ENCODE data around the gene WDR87. TPM values are rescaled to one million over a fixed set of nuclear protein-coding genes. Genes with fewer than 3 reads are reported as not detected.

WDR87 gene
- under 0.01 TPM in 1 of 2 replicates, not detected in the other for total RNA-seq

- H3K36me3 ChIP-seq (ENCODE audit: control insufficient read depth, insufficient read depth, low read length), result no peaks in the 10 kb centered on the region
- H3K4me3 ChIP-seq (ENCODE audit: low read depth, low read length), result peak within 1 kb of the TSS; percentile 70
- no peak for TF ChIP-seq CTCF (IDR thresholded peaks at IDR 0.05; ENCODE audit: insufficient read depth, low read length, poor library complexity, severe bottlenecking)
- H3K27me3 ChIP-seq (ENCODE audit: control insufficient read depth, insufficient read depth, low read length), result no peaks in the 10 kb centered on the region
- no peak for DNase-seq (ENCODE audit: low read depth)
These were observed at the start of gene WDR87 for GRCh38 chr19:37905946-37906868. Gene WDR87 (minus strand): TSS chr19:37906594. CDS start chr19:37898239, 8,355 bp downstream.

- TF ChIP-seq CTCF (IDR thresholded peaks at IDR 0.05; ENCODE audit: insufficient read depth, low read length, poor library complexity, severe bottlenecking), result no peak
- no peak for DNase-seq (ENCODE audit: low read depth)
- no peak overlapping the region for H3K4me3 ChIP-seq (ENCODE audit: low read depth, low read length)
- H3K36me3 ChIP-seq (ENCODE audit: control insufficient read depth, insufficient read depth, low read length), result no peaks in the 10 kb centered on the region
- no peaks in the 10 kb centered on the region for H3K27me3 ChIP-seq (ENCODE audit: control insufficient read depth, insufficient read depth, low read length)
These were observed 49.6 kb upstream of the WDR87 start for GRCh38 chr19:37955986-37956385.

GRCh38 chr19:37954421-37954874, 48.1 kb upstream of the WDR87 start:
- Histone ChIP-seq H3K4me3 (ENCODE audit: low read depth, low read length) (no peak overlapping the region), H3K36me3 (ENCODE audit: control insufficient read depth, insufficient read depth, low read length) (no peaks in the 10 kb centered on the region), H3K27me3 (ENCODE audit: control insufficient read depth, insufficient read depth, low read length) (no peaks in the 10 kb centered on the region)
- no peak for DNase-seq (ENCODE audit: low read depth)
- no peak for TF ChIP-seq CTCF (IDR thresholded peaks at IDR 0.05; ENCODE audit: insufficient read depth, low read length, poor library complexity, severe bottlenecking)

- Histone ChIP-seq H3K27me3 (ENCODE audit: control insufficient read depth, insufficient read depth, low read length) (no peaks in the 10 kb centered on the region), H3K36me3 (ENCODE audit: control insufficient read depth, insufficient read depth, low read length) (no peaks in the 10 kb centered on the region), H3K4me3 (ENCODE audit: low read depth, low read length) (no peak overlapping the region)
- no peak for TF ChIP-seq CTCF (IDR thresholded peaks at IDR 0.05; ENCODE audit: insufficient read depth, low read length, poor library complexity, severe bottlenecking)
- DNase-seq (ENCODE audit: low read depth), result no peak
These were observed 47.5 kb upstream of the WDR87 start for GRCh38 chr19:37953918-37954303.

GRCh38 chr19:37953171-37953917, 47.0 kb upstream of the WDR87 start:
- no peaks in the 10 kb centered on the region for H3K36me3 ChIP-seq (ENCODE audit: control insufficient read depth, insufficient read depth, low read length)
- no peak for TF ChIP-seq CTCF (IDR thresholded peaks at IDR 0.05; ENCODE audit: insufficient read depth, low read length, poor library complexity, severe bottlenecking)
- no peak overlapping the region for H3K4me3 ChIP-seq (ENCODE audit: low read depth, low read length)
- no peaks in the 10 kb centered on the region for H3K27me3 ChIP-seq (ENCODE audit: control insufficient read depth, insufficient read depth, low read length)
- no peak for DNase-seq (ENCODE audit: low read depth)

Measured in kidney epithelial cell (primary cell).